Measurements from ENCODE around the gene GOLGA8B. TPM values are rescaled to one million over a fixed set of nuclear protein-coding genes. Genes with fewer than 3 reads are reported as not detected.
"Not testable (repeated sequence)": the region's sequence is repeated elsewhere in the genome, so short reads cannot be mapped to it uniquely, and the experiment has no call there.

GOLGA8B gene
- total and polyA plus RNA-seq, 2 of the 8 experiments (the other 6 are each of a cell fraction or from before 2014, with no cell fraction given), result 14.1 to 23.3 TPM

GRCh38 chr15:34588046-34588674 lies 4.7 kb upstream of the GOLGA8B start (continued):
- TF ChIP-seq RAD21 (IDR thresholded peaks at IDR 0.05 in 1 of 2, conservative IDR thresholded peaks at IDR 0.05 in 1 of 2; ENCODE audit: low read depth in 2 of 2, low read length in 2 of 2), result peak; percentile 88
- TF ChIP-seq POLR2A (IDR thresholded peaks at IDR 0.05; ENCODE audit: control extremely low read depth in 1 of 2, low read depth in 2 of 2, low read length in 2 of 2), result peak in 1 of 2 experiments; percentile 86; a peak in 2 of 3 replicates
- peak; percentile 75; the same call in 1 of the 2 replicates for TF ChIP-seq POLR2AphosphoS5 (IDR thresholded peaks at IDR 0.05; ENCODE audit: low read depth, low read length)
- peak; percentile 45 for TF ChIP-seq ASH2L (IDR thresholded peaks at IDR 0.05; ENCODE audit: low read length)
- TF ChIP-seq EZH2 (IDR thresholded peaks at IDR 0.05; ENCODE audit: low read depth, low read length, severe bottlenecking), result no peak
- no peak for TF ChIP-seq GTF2F1 (IDR thresholded peaks at IDR 0.05; ENCODE audit: borderline replicate concordance, low read depth, low read length)

- H3K4ac ChIP-seq (replicated peaks; ENCODE audit: insufficient read length, low read depth, low read length); FAIRE-seq; H3K79me2 ChIP-seq (ENCODE audit: control insufficient read depth in 1 of 2, insufficient read depth in 2 of 2, low read length in 2 of 2); H3K9me3 ChIP-seq (ENCODE audit: insufficient read depth in 2 of 2, low read depth in 1 of 2, low read length in 1 of 2); H2BK20ac ChIP-seq (ENCODE audit: low read length); H4K20me1 ChIP-seq (replicated peaks in 1 of 2; ENCODE audit: control insufficient read depth in 1 of 2, insufficient read depth in 2 of 2, low read length in 2 of 2); H3K36me3 ChIP-seq (ENCODE audit: control insufficient read depth in 2 of 4, insufficient read depth in 4 of 4, low read length in 3 of 4); H2BK120ac ChIP-seq (replicated peaks; ENCODE audit: low read depth, low read length); H3K4me2 ChIP-seq (ENCODE audit: insufficient read depth in 1 of 2, low read depth in 2 of 2, low read length in 2 of 2); H2AK5ac ChIP-seq (ENCODE audit: low read depth, low read length); H3K56ac ChIP-seq (replicated peaks; ENCODE audit: insufficient read length, low read depth, low read length); H4K5ac ChIP-seq (ENCODE audit: insufficient read length, low read depth, low read length); H4K91ac ChIP-seq (replicated peaks; ENCODE audit: insufficient read length, low read length); H3K4me1 ChIP-seq (replicated peaks in 1 of 4; ENCODE audit: control insufficient read depth in 3 of 4, insufficient read depth in 4 of 4, low read length in 3 of 4); H3K4me3 ChIP-seq (ENCODE audit: extremely low read depth in 1 of 4, insufficient read depth in 2 of 4, low read depth in 3 of 4, low read length in 4 of 4); DNase-seq (ENCODE audit: low read depth in 1 of 2, low spot score in 2 of 2); H3K23ac ChIP-seq (ENCODE audit: insufficient read length); POLR2A ChIA-PET (ENCODE audit: partially characterized antibody); H3K9ac ChIP-seq (replicated peaks in 1 of 4; ENCODE audit: extremely low read depth in 1 of 4, low read depth in 3 of 4, low read length in 3 of 4); H2BK12ac ChIP-seq (ENCODE audit: low read depth, low read length); H3K27ac ChIP-seq (ENCODE audit: low read depth, low read length); H2AFZ ChIP-seq (ENCODE audit: low read length); H3K14ac ChIP-seq (ENCODE audit: insufficient read length); H2BK5ac ChIP-seq (ENCODE audit: low read depth, low read length); H3K79me1 ChIP-seq (ENCODE audit: low read depth, low read length); H2BK15ac ChIP-seq (ENCODE audit: low read length); H3K18ac ChIP-seq (ENCODE audit: extremely low read depth, low read length); H3K23me2 ChIP-seq (ENCODE audit: low read depth, low read length); H4K8ac ChIP-seq (ENCODE audit: extremely low read depth, insufficient read depth, low read length): not testable (repeated sequence)
- WGBS, 2 experiments (ENCODE audit: extremely low coverage in 1 of 2, insufficient coverage in 1 of 2, insufficient read length in 1 of 2, insufficient replicate concordance in 2 of 2, low coverage in 1 of 2, low lambda C conversion rate in 2 of 2, missing lambda C conversion rate in 1 of 2), result 90% methylated on average over 4 of the region's 4 CpGs; no CpG with 5 or more reads in 1 of the 2 experiments
- CTCF ChIA-PET (ENCODE audit: partially characterized antibody), result interaction anchor here (1.1 kb wide), 1 partner anchor 31 kb away, joined by 4 read pairs; no protein-coding TSS in a partner anchor
- peaks cover 0 to 17% (median 15%) of the 10 kb centered on the region in 4 experiments; a peak in 6 of 7 replicates for H3K27me3 ChIP-seq (replicated peaks in 1 of 4; ENCODE audit: control insufficient read depth in 3 of 4, extremely low read depth in 1 of 4, insufficient read depth in 3 of 4, low read length in 3 of 4)
These were observed 2.5 kb upstream of the GOLGA8B start for GRCh38 chr15:34585966-34586365.
